Testis (tissue), 2 donors: ENCODE data around the gene NUP98.

Experiments
- POLR2A ChIP-seq: fragments of 450-650 bp; IDR thresholded peaks from one replicate; pipeline ENCODE4 v1.6.1; 2017; ENCODE audit warnings: antibody characterized with exemption, mild to moderate bottlenecking, moderate library complexity
- TF ChIP-seq, protein P1 (sequence below), 3 experiments: fragments of 450-650 bp in 2 of 3; fragments of 200-600 bp in 1 of 3; sonication (generic) in 1 of 3; IDR thresholded peaks; one replicate each; pipeline ENCODE4 v1.5.1; 2016 to 2019; ENCODE audit warnings: antibody characterized with exemption in 3 of 3, mild to moderate bottlenecking in 2 of 3, moderate library complexity in 1 of 3

DNA sequence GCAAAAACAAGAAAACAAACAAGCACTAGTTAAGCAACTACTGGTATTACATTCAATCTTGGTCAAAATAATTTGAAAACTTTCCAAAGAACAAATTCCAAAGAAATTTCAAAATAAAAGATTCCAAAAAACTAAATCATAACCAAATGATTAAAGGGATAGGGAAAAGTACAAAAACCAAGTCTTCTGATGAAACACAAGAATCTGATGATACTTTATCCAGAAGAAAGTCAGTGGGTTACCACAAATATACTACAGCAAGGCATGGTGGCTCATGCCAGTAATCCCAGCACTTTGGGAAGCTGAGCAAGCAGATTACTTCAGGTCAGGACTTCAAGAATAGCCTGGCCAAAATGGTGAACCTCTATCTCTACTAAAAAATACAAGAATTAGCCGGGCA, 59.1 kb downstream of the NUP98 start:
- TF ChIP-seq, protein P1, sequence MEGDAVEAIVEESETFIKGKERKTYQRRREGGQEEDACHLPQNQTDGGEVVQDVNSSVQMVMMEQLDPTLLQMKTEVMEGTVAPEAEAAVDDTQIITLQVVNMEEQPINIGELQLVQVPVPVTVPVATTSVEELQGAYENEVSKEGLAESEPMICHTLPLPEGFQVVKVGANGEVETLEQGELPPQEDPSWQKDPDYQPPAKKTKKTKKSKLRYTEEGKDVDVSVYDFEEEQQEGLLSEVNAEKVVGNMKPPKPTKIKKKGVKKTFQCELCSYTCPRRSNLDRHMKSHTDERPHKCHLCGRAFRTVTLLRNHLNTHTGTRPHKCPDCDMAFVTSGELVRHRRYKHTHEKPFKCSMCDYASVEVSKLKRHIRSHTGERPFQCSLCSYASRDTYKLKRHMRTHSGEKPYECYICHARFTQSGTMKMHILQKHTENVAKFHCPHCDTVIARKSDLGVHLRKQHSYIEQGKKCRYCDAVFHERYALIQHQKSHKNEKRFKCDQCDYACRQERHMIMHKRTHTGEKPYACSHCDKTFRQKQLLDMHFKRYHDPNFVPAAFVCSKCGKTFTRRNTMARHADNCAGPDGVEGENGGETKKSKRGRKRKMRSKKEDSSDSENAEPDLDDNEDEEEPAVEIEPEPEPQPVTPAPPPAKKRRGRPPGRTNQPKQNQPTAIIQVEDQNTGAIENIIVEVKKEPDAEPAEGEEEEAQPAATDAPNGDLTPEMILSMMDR (IDR thresholded peaks at IDR 0.05) = no peak
- no peak for TF ChIP-seq POLR2A
